Amniotic epithelial cell (primary cell): ENCODE data around the gene ZNF236.
A peak's percentile ranks its signal among the peaks of the same experiment; 100 is the strongest.

Source experiments
- DNase-seq: peaks from one replicate; pipeline ENCODE4 v3.0.0-alpha.2; 2010; ENCODE audit warnings: low read depth

ZNF236 gene

GRCh38 chr18:76973520-76974266 lies 151.3 kb downstream of the ZNF236 start:
- no peak for DNase-seq

GRCh38 chr18:76974386-76974785 lies 152.0 kb downstream of the ZNF236 start:
- DNase-seq: no peak

GRCh38 chr18:76975577-76976110 lies 153.3 kb downstream of the ZNF236 start:
- no peak for DNase-seq

GRCh38 chr18:76977108-76977621 lies 154.8 kb downstream of the ZNF236 start:
- peak; percentile 14 for DNase-seq

GRCh38 chr18:76977684-76978232 lies 155.4 kb downstream of the ZNF236 start:
- DNase-seq: no peak

- DNase-seq: no peak
These were observed 156.3 kb downstream of the ZNF236 start for GRCh38 chr18:76978616-76979015.

- DNase-seq: no peak
These were observed 156.9 kb downstream of the ZNF236 start for GRCh38 chr18:76979111-76979751.

GRCh38 chr18:76979906-76980305 lies 157.5 kb downstream of the ZNF236 start:
- DNase-seq: no peak

- no peak for DNase-seq
These were observed 158.5 kb downstream of the ZNF236 start for GRCh38 chr18:76980663-76981395.

- DNase-seq: no peak
These were observed 159.1 kb downstream of the ZNF236 start for GRCh38 chr18:76981396-76981968.

- no peak for DNase-seq
These were observed 159.7 kb downstream of the ZNF236 start for GRCh38 chr18:76982038-76982437.

GRCh38 chr18:76982841-76983583 lies 160.7 kb downstream of the ZNF236 start:
- DNase-seq: peak; percentile 57

GRCh38 chr18:76983613-76984051 lies 161.3 kb downstream of the ZNF236 start:
- DNase-seq: no peak

- DNase-seq: no peak
These were observed 162.1 kb downstream of the ZNF236 start for GRCh38 chr18:76984193-76985155.

GRCh38 chr18:76985156-76985950 lies 163.0 kb downstream of the ZNF236 start:
- no peak for DNase-seq

- DNase-seq: no peak
These were observed 163.5 kb downstream of the ZNF236 start for GRCh38 chr18:76985951-76986236.

- DNase-seq: no peak
These were observed 164.0 kb downstream of the ZNF236 start for GRCh38 chr18:76986406-76986805.

GRCh38 chr18:76988031-76988826 lies 165.9 kb downstream of the ZNF236 start:
- no peak for DNase-seq
